Cardiac muscle cell (in vitro differentiated cells and primary cell): ENCODE results near the gene WDR87. TPM values are rescaled to one million over a fixed set of nuclear protein-coding genes. Genes with fewer than 3 reads are reported as not detected.

Source experiments
- DNase-seq, 2 donors: peaks; one replicate each; pipeline versions ENCODE4 v3.0.0 to v3.0.0-alpha.2; 2010 to 2017; ENCODE audit warnings: low read depth in 1 of 2, low spot score in 1 of 2
- H3K27ac ChIP-seq: fragments of 200-600 bp; sonication (generic); 2 replicates; pipeline ENCODE4 v1.5.1; 2016
- H3K27me3 ChIP-seq: fragments of 200-600 bp; sonication (generic); 2 replicates; pipeline ENCODE4 v1.6.0; 2016; ENCODE audit warnings: control low read depth
- H3K36me3 ChIP-seq: fragments of 200-600 bp; sonication (generic); 2 replicates; pipeline ENCODE4 v1.5.1; 2016; ENCODE audit warnings: control low read depth
- H3K4me1 ChIP-seq: fragments of 200-600 bp; sonication (generic); 2 replicates; pipeline ENCODE4 v1.8.1; 2017; ENCODE audit warnings: low read depth, mild to moderate bottlenecking, mixed run types
- H3K4me3 ChIP-seq: fragments of 200-600 bp; sonication (generic); 2 replicates; pipeline ENCODE4 v1.5.1; 2016; ENCODE audit warnings: mild to moderate bottlenecking
- H3K9me3 ChIP-seq: fragments of 200-600 bp; sonication (generic); 2 replicates; pipeline ENCODE4 v1.5.1; 2017; ENCODE audit warnings: low read depth, mild to moderate bottlenecking, control low read depth
- polyA plus RNA-seq: library from polyadenylated mRNA; unstranded; fragments of >200 nt; fragmentation: Nextera tagmentation; extraction: Ambion mirVana; gene quantifications from 2 replicates; pipeline ENCODE4 v1.2.1, GENCODE V29; 2016
- total RNA-seq: library from RNA; depleted of rRNA; stranded (reverse); fragments of >200 nt; gene quantifications from 2 replicates; pipeline ENCODE4 v1.2.3, GENCODE V29; 2016
- TF ChIP-seq, protein P1 (sequence below): IDR thresholded peaks from 2 replicates; pipeline ENCODE4 v1.5.1; 2012; ENCODE audit warnings: low read depth, mild to moderate bottlenecking, low read length

Gene WDR87
- total RNA-seq (not detected in 2 replicates), polyA plus RNA-seq (0.17 TPM in 1 of 2 replicates, not detected in the other)

DNA sequence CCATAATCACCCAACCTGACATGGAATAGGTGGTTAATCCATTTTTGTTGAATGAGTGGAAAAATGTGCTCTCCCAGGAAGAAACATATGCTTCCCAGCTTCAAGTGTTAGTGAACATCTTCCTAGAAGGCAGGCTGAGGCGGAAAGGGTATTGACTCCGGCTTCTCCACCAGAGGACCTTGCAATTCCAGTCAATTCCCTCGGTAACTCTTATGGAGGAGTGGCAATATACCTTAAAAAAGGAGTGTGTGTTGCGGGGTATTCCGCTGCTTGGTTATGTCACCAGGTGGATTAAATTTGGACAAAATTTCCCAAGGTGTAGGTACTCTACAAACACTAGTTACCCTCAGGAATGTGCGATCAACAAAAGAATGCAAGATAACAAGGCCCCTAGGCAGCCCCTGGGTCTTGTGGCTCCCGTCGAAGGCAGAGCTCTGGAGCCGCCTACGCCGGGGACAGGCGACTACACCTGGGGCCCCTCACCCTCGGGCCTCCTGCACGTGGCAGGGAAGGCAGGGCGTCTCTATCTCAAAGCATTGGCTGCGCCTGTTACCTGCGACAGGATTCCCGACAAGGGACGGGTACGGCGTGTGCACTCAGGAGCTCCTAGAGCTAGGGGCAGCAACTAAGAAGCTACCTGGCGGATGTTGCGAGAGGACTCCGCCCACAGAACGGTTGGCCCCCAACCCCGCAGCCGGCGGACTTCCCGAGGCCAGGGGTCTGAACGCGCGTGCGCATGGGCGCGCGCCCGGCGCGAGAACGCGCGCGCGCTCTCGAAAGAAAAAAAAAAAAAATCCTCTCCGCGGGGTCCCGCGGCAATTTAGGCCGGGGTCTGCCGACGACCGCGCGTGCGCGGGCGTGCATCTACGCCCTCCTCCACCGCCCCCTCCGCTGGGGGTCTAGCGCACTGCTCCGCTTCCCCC lies at the start of gene WDR87:
WDR87 (minus strand) TSS at position 649 of the 923 bp plus-strand sequence. CDS start 8,355 bp downstream, outside the sequence.
- Histone ChIP-seq H3K27me3 (no peaks in the 10 kb centered on the region), H3K9me3 (no peaks in the 10 kb centered on the region), H3K27ac (peak within 1 kb of the TSS; percentile 82), H3K36me3 (no peaks in the 10 kb centered on the region), H3K4me3 (peak within 1 kb of the TSS; percentile 69), H3K4me1 (peaks cover 9% of the 10 kb centered on the region)
- TF ChIP-seq, protein P1, sequence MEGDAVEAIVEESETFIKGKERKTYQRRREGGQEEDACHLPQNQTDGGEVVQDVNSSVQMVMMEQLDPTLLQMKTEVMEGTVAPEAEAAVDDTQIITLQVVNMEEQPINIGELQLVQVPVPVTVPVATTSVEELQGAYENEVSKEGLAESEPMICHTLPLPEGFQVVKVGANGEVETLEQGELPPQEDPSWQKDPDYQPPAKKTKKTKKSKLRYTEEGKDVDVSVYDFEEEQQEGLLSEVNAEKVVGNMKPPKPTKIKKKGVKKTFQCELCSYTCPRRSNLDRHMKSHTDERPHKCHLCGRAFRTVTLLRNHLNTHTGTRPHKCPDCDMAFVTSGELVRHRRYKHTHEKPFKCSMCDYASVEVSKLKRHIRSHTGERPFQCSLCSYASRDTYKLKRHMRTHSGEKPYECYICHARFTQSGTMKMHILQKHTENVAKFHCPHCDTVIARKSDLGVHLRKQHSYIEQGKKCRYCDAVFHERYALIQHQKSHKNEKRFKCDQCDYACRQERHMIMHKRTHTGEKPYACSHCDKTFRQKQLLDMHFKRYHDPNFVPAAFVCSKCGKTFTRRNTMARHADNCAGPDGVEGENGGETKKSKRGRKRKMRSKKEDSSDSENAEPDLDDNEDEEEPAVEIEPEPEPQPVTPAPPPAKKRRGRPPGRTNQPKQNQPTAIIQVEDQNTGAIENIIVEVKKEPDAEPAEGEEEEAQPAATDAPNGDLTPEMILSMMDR: no peak
- peak in 1 of 2 donors; percentile 17 for DNase-seq

DNA sequence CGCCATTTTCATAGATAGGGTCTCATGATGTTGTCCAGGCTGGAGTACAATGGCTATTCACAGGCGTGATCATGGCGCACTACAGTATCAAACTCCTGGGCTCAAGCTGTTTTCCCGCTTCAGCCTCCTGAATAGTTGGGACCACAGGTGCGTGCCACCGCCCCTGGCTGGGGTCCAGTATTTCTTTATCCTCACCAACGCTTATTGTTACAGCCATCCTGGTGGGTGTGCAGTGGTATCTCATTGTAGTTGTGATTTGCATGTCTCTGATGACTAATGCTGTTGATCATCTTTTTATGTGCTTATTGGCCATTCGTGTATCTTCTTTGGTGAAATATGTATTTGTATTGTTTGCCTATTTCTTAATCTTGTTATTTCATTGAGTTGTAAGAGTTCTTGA lies 49.6 kb upstream of the WDR87 start:
- TF ChIP-seq, protein P1: no peak
- Histone ChIP-seq H3K27ac (no peak overlapping the region), H3K4me1 (no peaks in the 10 kb centered on the region), H3K4me3 (no peak overlapping the region), H3K9me3 (no peaks in the 10 kb centered on the region), H3K36me3 (no peaks in the 10 kb centered on the region), H3K27me3 (no peaks in the 10 kb centered on the region)
- no peak for DNase-seq

DNA sequence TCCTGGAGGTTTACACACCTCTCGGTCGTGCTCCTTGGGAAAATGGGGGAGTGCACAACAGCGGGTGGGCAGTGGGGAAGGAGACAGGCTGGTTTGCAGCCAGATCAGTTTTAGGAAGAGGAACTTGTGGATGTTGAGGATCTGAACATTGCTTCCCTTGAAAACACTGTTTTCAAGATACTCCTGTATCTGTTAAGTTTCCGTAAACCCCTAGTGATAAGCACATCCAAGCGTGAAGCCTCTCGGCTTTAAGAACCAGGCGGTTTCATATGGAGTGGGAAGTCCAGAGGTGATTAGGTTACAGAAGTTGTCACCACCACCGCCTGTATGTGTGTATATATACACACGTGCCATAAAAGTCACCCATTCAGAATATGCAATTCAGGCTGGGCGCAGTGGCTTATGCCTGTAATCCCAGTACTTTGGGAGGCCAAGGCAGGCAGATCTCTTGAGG lies 48.1 kb upstream of the WDR87 start:
- H3K27ac ChIP-seq: no peak overlapping the region

DNA sequence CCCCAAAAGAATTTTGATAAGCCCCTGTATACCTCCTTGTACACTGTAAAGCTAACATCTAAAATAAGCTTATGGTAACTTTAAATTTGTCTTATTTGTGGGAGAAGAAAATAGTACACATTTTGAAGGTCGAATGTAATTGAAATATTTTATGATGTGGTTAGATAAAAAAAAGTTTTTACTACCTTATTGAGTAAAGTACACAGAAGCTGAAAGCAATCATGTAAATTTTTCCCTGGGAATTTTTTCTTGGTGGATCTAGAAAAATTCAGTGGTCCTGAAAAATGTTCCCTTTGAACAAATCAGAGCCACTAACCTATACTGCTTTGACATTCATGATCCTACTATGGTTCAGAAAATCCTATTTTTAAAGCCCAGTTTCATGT lies 47.5 kb upstream of the WDR87 start:
- Histone ChIP-seq H3K4me3 (no peak overlapping the region), H3K27ac (no peak overlapping the region)
- TF ChIP-seq, protein P1: no peak

More for the DNA sequence above, 48.1 kb upstream of the WDR87 start:
- TF ChIP-seq, protein P1: no peak
- Histone ChIP-seq H3K36me3 (no peaks in the 10 kb centered on the region), H3K27me3 (no peaks in the 10 kb centered on the region), H3K4me3 (no peak overlapping the region), H3K9me3 (no peaks in the 10 kb centered on the region), H3K4me1 (no peaks in the 10 kb centered on the region)
- DNase-seq: peak in 1 of 2 donors; percentile 35

DNA sequence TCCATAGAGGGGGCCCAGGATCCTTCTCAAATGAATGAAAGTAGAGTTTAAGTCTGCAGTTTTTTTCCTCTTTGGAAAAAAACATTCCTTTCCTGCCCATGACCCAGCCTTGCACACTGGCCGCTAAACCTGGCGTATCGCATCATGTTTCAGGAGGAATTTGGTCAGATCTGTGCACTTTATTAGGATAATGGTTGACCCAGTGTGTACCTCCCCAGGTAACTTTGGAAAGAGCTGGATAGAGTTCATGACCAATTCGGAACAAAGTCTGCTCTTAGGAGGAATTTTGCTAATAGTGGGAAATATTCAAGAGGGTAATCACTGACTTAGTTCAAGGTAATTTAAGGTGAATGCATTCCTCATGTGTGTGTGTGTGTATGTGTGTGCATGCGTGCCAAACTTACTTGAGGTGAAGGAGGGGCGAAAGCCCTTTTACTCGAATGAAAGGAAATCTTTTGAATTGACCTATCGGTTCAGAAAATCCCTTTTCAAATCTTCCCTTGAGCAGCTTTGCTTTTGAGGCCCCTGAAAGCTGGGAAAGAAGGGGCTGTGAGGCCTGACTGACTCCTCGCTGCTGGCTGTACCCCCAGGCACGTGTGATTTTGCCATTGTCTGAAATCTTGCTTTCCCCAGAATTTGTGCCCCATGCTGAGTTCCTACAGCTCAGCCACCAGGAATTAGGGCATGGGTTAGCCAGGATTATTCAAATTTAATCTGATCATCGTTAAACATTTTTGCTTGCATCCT lies 47.0 kb upstream of the WDR87 start:
- H3K9me3 ChIP-seq: no peaks in the 10 kb centered on the region
- H3K4me3 ChIP-seq: no peak overlapping the region
- H3K27ac ChIP-seq: peak overlapping the region; percentile 12
- TF ChIP-seq, protein P1: no peak
- no peaks in the 10 kb centered on the region for H3K27me3 ChIP-seq
- H3K4me1 ChIP-seq: no peaks in the 10 kb centered on the region
- H3K36me3 ChIP-seq: no peaks in the 10 kb centered on the region
- peak in 1 of 2 donors; percentile 50 for DNase-seq

More for the DNA sequence above, 47.5 kb upstream of the WDR87 start:
- Histone ChIP-seq H3K36me3 (no peaks in the 10 kb centered on the region), H3K27me3 (no peaks in the 10 kb centered on the region), H3K9me3 (no peaks in the 10 kb centered on the region), H3K4me1 (no peaks in the 10 kb centered on the region)
- DNase-seq: no peak
